HFFc6 (cell line): ENCODE results near the gene ADGRV1. TPM values are rescaled to one million over a fixed set of nuclear protein-coding genes. Genes with fewer than 3 reads are reported as not detected.
"Not testable (repeated sequence)": the region's sequence is repeated elsewhere in the genome, so short reads cannot be mapped to it uniquely, and the experiment has no call there.

ENCODE experiments used
- DNase-seq: peaks from one replicate; pipeline ENCODE4 v3.0.0-alpha.2; 2018
- H3K27ac Mint-ChIP-seq: 2 replicates; pipeline ENCODE4 v1.8.0; 2020; ENCODE audit warnings: mild to moderate bottlenecking, mixed read lengths
- H3K27me3 Mint-ChIP-seq: 2 replicates; pipeline ENCODE4 v1.8.0; 2021; ENCODE audit warnings: mild to moderate bottlenecking, moderate library complexity, mixed read lengths; ENCODE audit not compliant: insufficient read depth
- H3K36me3 Mint-ChIP-seq: 2 replicates; pipeline ENCODE4 v1.8.0; 2021; ENCODE audit warnings: low read depth, mixed read lengths
- H3K4me1 Mint-ChIP-seq: 2 replicates; pipeline ENCODE4 v1.8.0; 2020; ENCODE audit warnings: low read depth, mixed read lengths
- H3K4me3 Mint-ChIP-seq: 2 replicates; pipeline ENCODE4 v1.8.0; 2020; ENCODE audit warnings: mild to moderate bottlenecking, moderate library complexity, mixed read lengths
- H3K9me3 Mint-ChIP-seq: 2 replicates; pipeline ENCODE4 v1.8.0; 2020; ENCODE audit warnings: mild to moderate bottlenecking, mixed read lengths
- total RNA-seq, 6 experiments: library from RNA; stranded (reverse); fragmentation: NEBNext Ultra II Directional; extraction: Animal tissue kit (Norgen Biotek cat#: 25700); gene quantifications; 2 replicates in 1 of 6; 3 replicates in 5 of 6; pipeline ENCODE4 v1.2.3, GENCODE V29; 2021
- TF ChIP-seq, protein P1 (sequence below): fragments of 200-600 bp; sonication (generic); IDR thresholded peaks from 2 replicates; pipeline ENCODE4 v1.5.0; 2021; ENCODE audit warnings: antibody characterized with exemption, mild to moderate bottlenecking

ADGRV1 gene
- total RNA-seq, 6 experiments from 2014 or later: not detected

DNA sequence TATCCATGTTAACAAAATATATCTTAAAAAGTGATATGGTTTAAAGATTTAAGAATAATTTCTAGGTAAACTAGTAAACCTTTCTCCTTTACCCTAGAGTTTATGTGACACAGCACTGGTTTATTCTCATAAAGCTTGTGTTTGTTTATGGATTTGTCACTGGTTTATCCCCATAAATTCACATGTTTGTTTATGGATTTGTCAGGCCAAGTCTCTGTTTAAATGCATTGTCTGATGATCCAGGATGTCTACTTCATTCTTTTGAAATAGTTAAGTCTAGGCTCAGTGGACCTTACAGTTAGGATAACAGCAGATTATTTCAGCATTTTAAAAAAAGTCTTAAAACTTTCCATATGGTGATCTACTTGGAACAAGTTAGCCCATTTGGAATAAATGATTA, 490.5 kb downstream of the ADGRV1 start:
- no peaks in the 10 kb centered on the region for H3K9me3 Mint-ChIP-seq
- H3K4me3 Mint-ChIP-seq: no peak overlapping the region
- H3K4me1 Mint-ChIP-seq: peaks cover 7% of the 10 kb centered on the region; the same call in 1 of the 2 replicates
- H3K36me3 Mint-ChIP-seq: no peaks in the 10 kb centered on the region
- TF ChIP-seq, protein P1, sequence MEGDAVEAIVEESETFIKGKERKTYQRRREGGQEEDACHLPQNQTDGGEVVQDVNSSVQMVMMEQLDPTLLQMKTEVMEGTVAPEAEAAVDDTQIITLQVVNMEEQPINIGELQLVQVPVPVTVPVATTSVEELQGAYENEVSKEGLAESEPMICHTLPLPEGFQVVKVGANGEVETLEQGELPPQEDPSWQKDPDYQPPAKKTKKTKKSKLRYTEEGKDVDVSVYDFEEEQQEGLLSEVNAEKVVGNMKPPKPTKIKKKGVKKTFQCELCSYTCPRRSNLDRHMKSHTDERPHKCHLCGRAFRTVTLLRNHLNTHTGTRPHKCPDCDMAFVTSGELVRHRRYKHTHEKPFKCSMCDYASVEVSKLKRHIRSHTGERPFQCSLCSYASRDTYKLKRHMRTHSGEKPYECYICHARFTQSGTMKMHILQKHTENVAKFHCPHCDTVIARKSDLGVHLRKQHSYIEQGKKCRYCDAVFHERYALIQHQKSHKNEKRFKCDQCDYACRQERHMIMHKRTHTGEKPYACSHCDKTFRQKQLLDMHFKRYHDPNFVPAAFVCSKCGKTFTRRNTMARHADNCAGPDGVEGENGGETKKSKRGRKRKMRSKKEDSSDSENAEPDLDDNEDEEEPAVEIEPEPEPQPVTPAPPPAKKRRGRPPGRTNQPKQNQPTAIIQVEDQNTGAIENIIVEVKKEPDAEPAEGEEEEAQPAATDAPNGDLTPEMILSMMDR: no peak
- no peak overlapping the region for H3K27ac Mint-ChIP-seq
- DNase-seq: no peak
- H3K27me3 Mint-ChIP-seq: no peaks in the 10 kb centered on the region; the same call in none of the 2 replicates

DNA sequence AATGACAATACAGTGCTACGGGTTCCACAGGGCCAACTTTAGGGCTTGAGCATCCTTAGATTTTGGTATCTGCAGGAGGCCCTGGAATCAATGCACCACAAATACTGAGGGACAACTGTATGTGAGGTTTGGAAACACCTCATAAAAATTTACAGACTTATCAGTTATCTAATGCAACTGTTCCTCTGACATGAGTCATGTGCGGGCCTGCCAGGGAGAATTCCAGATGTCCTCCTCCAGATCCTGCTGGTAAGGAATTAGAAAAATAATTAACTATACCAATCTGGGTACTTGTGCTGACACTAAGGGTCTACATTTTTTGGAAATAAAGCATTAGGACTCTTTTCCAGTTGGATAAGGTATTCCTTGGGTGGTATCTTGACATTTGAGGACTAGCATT, 491.2 kb downstream of the ADGRV1 start:
- H3K36me3 Mint-ChIP-seq: no peaks in the 10 kb centered on the region
- no peak overlapping the region for H3K27ac Mint-ChIP-seq
- TF ChIP-seq, protein P1: no peak
- no peaks in the 10 kb centered on the region for H3K9me3 Mint-ChIP-seq
- peaks cover 7% of the 10 kb centered on the region; the same call in 1 of the 2 replicates for H3K4me1 Mint-ChIP-seq
- no peak for DNase-seq
- H3K4me3 Mint-ChIP-seq: no peak overlapping the region
- no peaks in the 10 kb centered on the region; the same call in none of the 2 replicates for H3K27me3 Mint-ChIP-seq

DNA sequence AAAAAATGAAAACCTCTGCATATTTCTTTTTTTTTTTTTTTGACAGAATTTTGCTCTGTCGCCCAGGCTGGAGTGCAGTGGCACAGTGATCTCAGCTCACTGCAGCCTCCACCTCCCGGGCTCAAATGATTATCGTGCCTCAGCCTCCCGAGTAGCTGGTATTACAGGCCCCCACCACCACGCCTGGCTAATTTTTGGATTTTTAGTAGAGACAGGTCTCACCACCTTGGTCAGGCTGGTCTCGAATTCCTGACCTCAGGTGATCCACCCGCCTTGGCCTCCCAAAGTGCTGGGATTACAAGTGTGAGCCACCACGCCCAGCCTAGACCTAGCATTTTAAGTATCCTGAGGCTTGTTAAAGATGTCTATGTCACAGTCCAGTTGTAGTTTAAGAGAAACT, 493.8 kb downstream of the ADGRV1 start:
- not testable (repeated sequence) for H3K36me3 Mint-ChIP-seq, H3K27ac Mint-ChIP-seq, H3K27me3 Mint-ChIP-seq, H3K4me3 Mint-ChIP-seq, H3K9me3 Mint-ChIP-seq, DNase-seq, H3K4me1 Mint-ChIP-seq

DNA sequence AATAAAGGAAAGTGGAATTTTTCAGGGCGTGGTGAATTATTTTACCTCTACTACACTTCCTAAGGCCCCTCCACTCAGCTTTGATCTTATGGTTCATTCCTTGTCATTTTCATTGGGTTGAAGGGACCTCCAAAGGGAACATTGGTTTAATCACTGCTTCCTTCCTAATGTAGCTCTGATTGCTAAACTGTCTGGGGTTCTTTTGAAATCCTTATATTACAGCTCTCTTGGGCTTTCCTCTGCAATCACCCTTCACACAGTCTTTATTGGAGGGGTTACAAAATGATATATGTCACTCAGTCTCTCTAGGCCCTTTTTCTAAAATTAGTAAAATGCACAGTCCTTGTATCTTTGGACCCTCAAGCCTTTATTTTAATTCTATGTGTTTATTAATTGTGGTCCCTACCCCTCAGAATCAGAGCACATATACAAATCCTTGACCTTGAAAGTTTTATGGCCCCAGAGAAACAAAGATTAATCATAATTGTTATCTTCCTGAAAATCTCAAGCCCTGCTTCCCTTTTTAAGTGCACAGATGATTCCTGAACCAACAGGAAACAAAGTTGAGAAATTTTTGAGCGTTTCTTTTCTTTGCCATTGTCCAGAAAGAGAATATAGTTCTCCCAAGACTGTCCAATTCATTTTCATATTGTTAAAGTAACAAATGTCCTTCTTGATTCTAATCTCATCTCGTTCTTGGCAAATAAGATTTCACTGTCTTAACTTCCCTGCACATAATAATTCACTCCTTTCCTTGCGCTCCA, 494.6 kb downstream of the ADGRV1 start:
- Mint-ChIP-seq H3K9me3 (no peaks in the 10 kb centered on the region), H3K4me3 (no peak overlapping the region), H3K27me3 (no peaks in the 10 kb centered on the region; the same call in 1 of the 2 replicates), H3K36me3 (no peaks in the 10 kb centered on the region), H3K4me1 (peaks cover 7% of the 10 kb centered on the region; the same call in 1 of the 2 replicates), H3K27ac (no peak overlapping the region)
- DNase-seq: no peak
- TF ChIP-seq, protein P1: no peak

DNA sequence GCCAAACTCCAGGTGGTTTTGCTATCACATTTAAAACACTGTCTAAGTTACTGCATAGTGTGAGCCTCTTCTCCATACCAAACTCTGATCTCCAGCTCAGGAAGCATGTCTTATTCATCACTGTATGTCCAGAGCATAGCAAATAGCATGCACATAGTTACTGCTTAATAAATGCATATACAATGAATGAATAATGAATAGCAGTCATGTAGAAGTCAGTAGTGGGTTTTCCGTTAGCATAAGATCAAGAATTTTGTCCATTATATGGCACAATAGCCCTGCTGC, 495.1 kb downstream of the ADGRV1 start:
- H3K4me3 Mint-ChIP-seq: no peak overlapping the region
- H3K27ac Mint-ChIP-seq: no peak overlapping the region
- TF ChIP-seq, protein P1: no peak
- H3K36me3 Mint-ChIP-seq: no peaks in the 10 kb centered on the region
- H3K27me3 Mint-ChIP-seq: no peaks in the 10 kb centered on the region; the same call in 1 of the 2 replicates
- H3K4me1 Mint-ChIP-seq: peaks cover 7% of the 10 kb centered on the region; the same call in 1 of the 2 replicates
- DNase-seq: no peak
- H3K9me3 Mint-ChIP-seq: no peaks in the 10 kb centered on the region

DNA sequence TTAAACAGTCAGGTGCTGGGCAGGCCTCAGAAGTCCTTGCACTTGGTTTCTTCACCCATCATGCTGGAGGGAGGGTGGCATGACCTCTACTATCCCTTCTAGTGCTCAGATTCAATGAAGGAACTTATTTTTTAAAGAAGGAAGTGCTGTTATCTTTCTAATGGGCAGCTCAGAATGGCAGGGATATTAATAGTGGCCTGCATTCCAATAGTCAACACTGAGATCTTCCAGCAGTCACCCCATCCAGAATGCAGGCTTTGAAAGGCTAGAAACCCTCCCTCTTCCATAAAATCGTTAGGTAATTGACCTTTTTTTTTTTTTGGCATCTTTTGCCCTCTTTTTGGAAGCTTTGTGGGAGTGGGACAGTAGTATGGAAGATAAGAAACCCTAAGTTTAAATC, 499.6 kb downstream of the ADGRV1 start:
- H3K27ac Mint-ChIP-seq: no peak overlapping the region
- DNase-seq: no peak
- H3K9me3 Mint-ChIP-seq: no peaks in the 10 kb centered on the region
- peaks cover 6% of the 10 kb centered on the region; the same call in 1 of the 2 replicates for H3K27me3 Mint-ChIP-seq
- TF ChIP-seq, protein P1: no peak
- H3K4me3 Mint-ChIP-seq: no peak overlapping the region
- H3K4me1 Mint-ChIP-seq: peaks cover 2% of the 10 kb centered on the region; the same call in 1 of the 2 replicates
- no peaks in the 10 kb centered on the region for H3K36me3 Mint-ChIP-seq
